GM21723 (cell line): ENCODE results near the gene ZNF385D.
"Not testable (repeated sequence)": the region's sequence is repeated elsewhere in the genome, so short reads cannot be mapped to it uniquely, and the experiment has no call there.

ENCODE experiments used
- ATAC-seq: cut with Tn5 transposase; IDR thresholded peaks from one replicate; pipeline ENCODE4 v1.9.1; 2021; ENCODE audit warnings: mild to moderate bottlenecking, moderate library complexity; ENCODE audit not compliant: unreplicated experiment

ZNF385D gene

GRCh38 chr3:21393683-21394311 lies 357.2 kb downstream of the ZNF385D start:
- ATAC-seq: no peak

DNA sequence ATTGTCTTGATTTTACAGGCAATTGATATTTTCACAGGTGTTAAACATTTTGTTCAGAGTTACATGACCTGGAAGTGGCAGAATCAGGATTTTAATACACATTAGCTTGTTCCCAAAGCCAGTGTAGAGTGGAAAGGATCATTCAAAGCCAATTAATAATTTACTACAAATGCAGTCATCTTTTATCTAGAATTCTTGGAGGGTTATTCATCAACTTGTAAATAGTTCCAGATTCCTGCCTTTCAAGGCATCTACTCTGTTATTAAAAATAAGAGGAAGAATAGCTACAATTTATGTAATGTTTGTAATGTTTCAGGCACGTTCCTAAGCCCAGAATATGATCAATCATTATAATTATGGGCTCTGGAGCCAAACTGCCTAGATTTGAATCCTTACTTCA lies 358.5 kb downstream of the ZNF385D start:
- no peak for ATAC-seq

GRCh38 chr3:21390856-21391255 lies 360.2 kb downstream of the ZNF385D start:
- no peak for ATAC-seq

GRCh38 chr3:21390136-21390535 lies 360.9 kb downstream of the ZNF385D start:
- ATAC-seq: no peak

DNA sequence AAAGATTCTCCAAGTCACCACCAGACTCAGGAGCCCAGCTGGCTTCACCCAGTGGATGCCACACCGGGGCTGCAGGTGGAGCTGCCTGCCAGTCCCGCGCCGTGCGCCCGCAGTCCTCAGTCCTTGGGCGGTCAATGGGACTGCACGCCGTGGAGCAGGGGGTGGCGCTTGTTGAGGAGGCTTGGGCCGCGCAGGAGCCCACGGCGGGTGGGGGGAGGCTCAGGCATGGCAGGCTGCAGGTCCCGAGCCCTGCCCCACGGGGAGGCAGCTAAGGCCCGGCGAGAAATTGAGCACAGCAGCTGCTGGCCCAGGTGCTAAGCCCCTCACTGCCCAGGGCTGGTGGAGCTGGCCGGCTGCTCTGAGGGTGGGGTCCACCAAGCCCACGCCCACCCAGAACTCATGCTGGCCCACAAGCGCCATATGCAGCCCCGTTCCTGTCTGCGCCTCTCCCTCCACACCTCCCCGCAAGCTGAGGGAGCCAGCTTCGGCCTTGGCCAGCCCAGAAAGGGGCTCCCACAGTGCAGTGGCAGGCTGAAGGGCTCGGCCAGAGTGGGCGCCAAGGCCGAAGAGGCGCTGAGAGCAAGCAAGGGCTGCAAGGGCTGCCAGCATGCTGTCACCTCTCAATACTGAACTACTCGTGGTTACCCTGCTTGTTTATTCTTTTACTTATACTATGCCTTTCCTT lies 363.7 kb downstream of the ZNF385D start:
- not testable (repeated sequence) for ATAC-seq

DNA sequence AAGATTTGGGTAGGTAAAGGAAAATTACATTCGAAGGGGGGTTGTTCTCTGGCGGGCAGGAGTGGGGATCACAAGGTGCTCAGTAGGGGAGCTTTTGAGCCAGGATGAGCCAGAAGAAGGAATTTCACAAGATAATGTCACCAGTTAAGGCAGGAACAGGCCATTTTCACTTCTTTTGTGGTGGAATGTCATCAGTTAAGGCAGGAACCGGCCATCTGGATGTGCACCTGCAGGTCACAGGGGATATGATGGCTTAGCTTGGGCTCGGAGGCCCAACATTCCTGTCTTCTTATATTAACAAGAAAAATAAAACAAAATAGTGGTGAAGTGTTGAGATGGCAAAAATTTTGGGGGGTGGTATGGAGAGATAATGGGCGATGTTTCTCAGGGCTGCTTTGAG lies 373.0 kb downstream of the ZNF385D start:
- ATAC-seq: not testable (repeated sequence)

DNA sequence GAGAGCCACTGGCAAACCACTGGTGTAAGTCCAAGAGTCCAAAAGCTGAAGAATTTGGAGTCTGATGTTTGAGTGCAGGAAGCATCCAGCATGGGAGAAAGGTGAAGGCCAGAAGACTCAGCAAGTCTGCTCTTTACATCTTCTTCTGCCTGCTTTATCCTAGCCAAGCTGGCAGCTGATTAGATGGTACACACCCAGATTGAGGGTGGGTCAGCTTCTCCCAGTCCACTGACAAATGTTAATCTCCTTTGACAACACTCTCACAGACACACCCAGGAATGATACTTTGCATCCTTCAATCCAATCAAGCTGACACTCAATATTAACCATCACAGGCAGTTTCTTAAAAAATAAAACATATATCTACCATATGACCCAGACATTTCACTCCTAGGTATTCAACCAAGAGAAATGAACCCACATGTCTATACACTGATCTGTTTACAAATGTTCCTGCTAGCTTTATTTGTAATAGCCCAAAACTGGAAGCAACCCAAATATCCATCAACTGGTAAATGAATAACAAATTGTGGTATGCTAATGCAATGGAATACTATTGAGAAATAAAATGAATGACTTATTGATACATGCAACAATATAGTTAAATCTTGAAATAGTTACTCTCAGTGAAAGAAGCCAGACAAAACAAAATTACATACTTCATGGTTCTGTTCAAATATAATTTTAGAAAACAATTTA lies 373.8 kb downstream of the ZNF385D start:
- no peak for ATAC-seq

DNA sequence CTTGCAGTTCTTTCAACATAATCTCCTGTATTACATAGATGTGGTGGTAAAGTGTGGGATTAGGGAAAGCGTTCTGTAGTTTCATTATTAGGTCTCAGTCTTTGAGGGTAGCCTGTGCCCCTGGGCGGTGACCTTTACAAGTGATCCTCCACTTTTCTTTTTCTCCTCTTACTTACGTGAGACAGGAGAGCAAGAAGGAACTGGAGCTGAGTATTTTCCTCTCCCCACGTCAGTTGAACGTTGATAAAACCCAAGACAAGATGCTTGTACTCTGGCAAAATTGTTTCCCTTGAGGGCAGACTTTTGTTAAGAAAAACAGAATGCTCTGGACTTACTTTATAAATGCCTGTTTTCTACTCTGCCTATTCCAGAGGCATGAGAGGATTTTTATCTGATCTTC lies 378.7 kb downstream of the ZNF385D start:
- no peak for ATAC-seq
